DMS53 (cell line): ENCODE results near the gene ERP44.

Source experiments
- DNase-seq: peaks from one replicate; lab custom pipeline; 2025; lab: John Stamatoyannopoulos, UW

The ERP44 gene

DNA sequence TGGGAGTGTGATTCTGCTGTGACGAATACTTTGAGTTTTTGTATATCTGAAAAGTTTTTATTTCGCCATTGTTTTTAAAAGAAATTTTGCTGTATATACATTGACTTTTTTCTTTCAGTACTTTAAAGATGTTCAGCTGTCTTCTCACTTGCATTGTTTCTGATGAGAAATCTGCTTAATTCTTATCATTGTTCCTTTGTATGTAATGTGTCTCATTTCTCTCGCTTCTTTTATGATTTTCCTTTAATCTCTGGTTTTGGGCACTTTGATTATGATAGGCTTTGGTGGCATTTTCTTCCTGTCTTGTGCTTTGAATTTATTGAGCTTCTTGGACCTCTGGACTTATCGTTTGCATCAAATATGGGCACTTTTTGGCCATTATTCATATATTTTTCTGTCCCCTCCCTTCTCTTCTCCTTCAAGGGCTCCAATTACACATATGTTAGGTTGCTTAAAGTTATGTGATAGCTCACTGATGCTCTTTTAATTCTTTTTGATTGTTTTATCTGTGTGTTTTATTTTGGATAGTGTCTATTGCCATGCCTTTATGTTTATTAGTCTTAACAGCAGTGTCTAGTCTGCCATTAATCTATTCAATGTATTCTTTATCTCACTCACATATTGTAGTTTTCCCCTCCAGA, 161.7 kb downstream of the ERP44 start:
- DNase-seq: no peak

DNA sequence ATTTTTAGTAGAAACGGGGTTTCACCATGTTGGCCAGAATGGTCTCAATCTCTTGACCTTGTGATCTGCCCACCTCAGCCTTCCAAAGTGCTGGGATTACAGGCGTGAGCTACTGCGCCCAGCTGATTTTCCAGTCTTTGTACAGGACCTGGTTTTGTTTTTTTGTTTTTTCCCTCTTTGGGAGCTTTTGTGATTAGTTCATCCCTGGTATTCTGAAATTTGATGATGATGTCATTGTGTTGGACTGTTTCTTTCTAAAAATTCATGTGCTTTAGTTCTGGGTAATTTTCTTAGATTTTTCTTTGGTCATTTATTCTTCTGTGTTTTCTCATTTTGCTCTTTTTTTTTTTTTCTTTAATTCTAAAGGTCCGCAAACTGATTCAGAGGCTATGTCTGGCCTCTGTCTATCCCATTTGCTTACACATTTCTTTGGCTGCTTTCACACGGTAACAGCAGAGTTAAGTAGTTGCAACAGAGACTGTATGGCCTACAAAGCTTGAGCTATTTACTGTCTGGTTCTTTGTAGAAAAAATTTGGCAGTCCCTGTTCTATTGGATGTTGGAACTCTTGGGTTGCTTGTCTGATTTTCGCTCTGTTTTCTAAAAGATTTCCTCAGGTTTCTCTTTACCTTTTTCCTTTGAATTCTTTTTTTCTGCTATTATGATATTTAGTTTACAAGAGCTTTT, 167.5 kb downstream of the ERP44 start:
- DNase-seq: no peak

DNA sequence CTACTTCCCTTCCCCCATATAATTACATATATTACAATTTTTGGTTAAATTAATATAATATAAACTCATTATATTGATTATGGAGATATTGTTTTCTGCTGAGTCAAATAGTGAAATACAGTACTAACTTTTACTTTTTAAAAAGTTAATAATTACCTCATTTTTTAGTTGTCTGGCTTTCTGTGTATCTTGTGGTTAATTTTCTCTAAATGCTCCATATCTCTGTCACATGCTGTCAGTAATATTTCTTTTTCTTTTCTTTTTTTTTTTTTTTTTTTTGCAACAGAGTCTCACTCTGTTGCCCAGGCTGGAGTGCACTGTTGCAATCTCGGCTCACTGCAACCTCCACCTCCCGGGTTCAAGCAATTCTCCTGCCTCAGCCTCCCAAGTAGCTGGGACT, 169.1 kb downstream of the ERP44 start:
- DNase-seq: no peak
